Measurements from ENCODE around the gene SPEG.

DNA sequence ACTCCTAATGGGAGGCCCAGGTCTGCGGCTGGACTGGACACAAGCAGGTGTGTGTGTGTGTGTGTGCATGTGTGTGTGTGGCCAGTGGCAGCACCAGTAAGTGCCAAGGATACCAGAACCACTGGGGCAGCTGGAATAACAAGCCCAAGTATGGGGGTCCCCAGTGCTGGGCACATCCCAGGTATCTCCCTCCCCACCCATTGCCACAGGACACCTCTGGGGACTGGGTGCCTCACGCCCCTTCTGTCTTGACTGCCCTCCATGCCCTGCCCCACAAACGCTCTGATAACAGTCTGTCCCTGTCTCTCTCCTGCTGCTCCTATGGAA is 9.0 kb downstream of the SPEG start:
- TF ChIP-seq, protein P1, sequence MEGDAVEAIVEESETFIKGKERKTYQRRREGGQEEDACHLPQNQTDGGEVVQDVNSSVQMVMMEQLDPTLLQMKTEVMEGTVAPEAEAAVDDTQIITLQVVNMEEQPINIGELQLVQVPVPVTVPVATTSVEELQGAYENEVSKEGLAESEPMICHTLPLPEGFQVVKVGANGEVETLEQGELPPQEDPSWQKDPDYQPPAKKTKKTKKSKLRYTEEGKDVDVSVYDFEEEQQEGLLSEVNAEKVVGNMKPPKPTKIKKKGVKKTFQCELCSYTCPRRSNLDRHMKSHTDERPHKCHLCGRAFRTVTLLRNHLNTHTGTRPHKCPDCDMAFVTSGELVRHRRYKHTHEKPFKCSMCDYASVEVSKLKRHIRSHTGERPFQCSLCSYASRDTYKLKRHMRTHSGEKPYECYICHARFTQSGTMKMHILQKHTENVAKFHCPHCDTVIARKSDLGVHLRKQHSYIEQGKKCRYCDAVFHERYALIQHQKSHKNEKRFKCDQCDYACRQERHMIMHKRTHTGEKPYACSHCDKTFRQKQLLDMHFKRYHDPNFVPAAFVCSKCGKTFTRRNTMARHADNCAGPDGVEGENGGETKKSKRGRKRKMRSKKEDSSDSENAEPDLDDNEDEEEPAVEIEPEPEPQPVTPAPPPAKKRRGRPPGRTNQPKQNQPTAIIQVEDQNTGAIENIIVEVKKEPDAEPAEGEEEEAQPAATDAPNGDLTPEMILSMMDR (conservative IDR thresholded peaks at IDR 0.05), result no peak
- TF ChIP-seq ZFX (IDR thresholded peaks at IDR 0.05), result no peak

All from C4-2B (cell line).